BLaER1 treated with 17β-estradiol and CSF1 and Interleukin-3, amounts not matched to agents 10 nM and 100 nM (cell line): Measurements from ENCODE around the gene GFRA1.
"Not testable (repeated sequence)": the region's sequence is repeated elsewhere in the genome, so short reads cannot be mapped to it uniquely, and the experiment has no call there.

Experiments
- H3K27ac ChIP-seq, 11 experiments: shearing (Covaris generic); formaldehyde crosslinking; 2 replicates each; pipeline ENCODE4 v1.8.1; 2022
- H3K27me3 ChIP-seq, 11 experiments: shearing (Covaris generic); formaldehyde crosslinking; 2 replicates each; pipeline ENCODE4 v1.8.1; 2022
- H3K36me3 ChIP-seq, 11 experiments: shearing (Covaris generic); formaldehyde crosslinking; 2 replicates each; pipeline ENCODE4 v1.8.1; 2022
- H3K4me1 ChIP-seq, 10 experiments: shearing (Covaris generic); formaldehyde crosslinking; 2 replicates each; pipeline ENCODE4 v1.8.1; 2022
- H3K4me2 ChIP-seq, 11 experiments: shearing (Covaris generic); formaldehyde crosslinking; 2 replicates each; pipeline ENCODE4 v1.8.1; 2022
- H3K4me3 ChIP-seq, 10 experiments: shearing (Covaris generic); formaldehyde crosslinking; 2 replicates each; pipeline ENCODE4 v1.8.1; 2022
- H3K9ac ChIP-seq, 11 experiments: shearing (Covaris generic); formaldehyde crosslinking; 2 replicates each; pipeline ENCODE4 v1.8.1; 2022
- H3K9me3 ChIP-seq, 11 experiments: shearing (Covaris generic); formaldehyde crosslinking; replicated peaks in 1 of 11; 2 replicates each; pipeline ENCODE4 v1.8.1; 2022
- H4K20me1 ChIP-seq, 11 experiments: shearing (Covaris generic); formaldehyde crosslinking; 2 replicates each; pipeline ENCODE4 v1.8.1; 2022
- Cebpa-rat ChIP-seq, 11 experiments: shearing (Covaris generic); IDR thresholded peaks; 2 replicates each; pipeline ENCODE4 v1.8.1; 2022

The GFRA1 gene

GRCh38 chr10:116043861-116044260, 229.1 kb downstream of the GFRA1 start:
- Histone ChIP-seq H3K4me3 (no peak overlapping the region), H3K4me2 (peak overlapping the region in 8 of 11 experiments; percentile 28 to 61 (median 40); a peak in 10 of 22 replicates), H4K20me1 (no peaks in the 10 kb centered on the region), H3K27me3 (no peaks in the 10 kb centered on the region), H3K4me1 (peaks cover 6 to 19% (median 14%) of the 10 kb centered on the region in 10 experiments; a peak in 15 of 20 replicates), H3K27ac (peak overlapping the region in 1 of 11 experiments; percentile 5; a peak in 1 of 22 replicates), H3K9me3 (peaks cover 0 to 9% (median 0%) of the 10 kb centered on the region in 11 experiments; a peak in 2 of 22 replicates), H3K9ac (no peak overlapping the region), H3K36me3 (no peaks in the 10 kb centered on the region)
- TF ChIP-seq Cebpa-rat (IDR thresholded peaks at IDR 0.05) = no peak

- peaks cover 0 to 9% (median 0%) of the 10 kb centered on the region in 11 experiments; a peak in 2 of 22 replicates for H3K9me3 ChIP-seq
- no peak overlapping the region for H3K27ac ChIP-seq
- H3K4me1 ChIP-seq = peaks cover 8 to 19% (median 14%) of the 10 kb centered on the region in 10 experiments; a peak in 17 of 20 replicates
- no peaks in the 10 kb centered on the region for H3K27me3 ChIP-seq
- H3K4me3 ChIP-seq = no peak overlapping the region
- H3K9ac ChIP-seq = no peak overlapping the region
- no peaks in the 10 kb centered on the region for H3K36me3 ChIP-seq
- H3K4me2 ChIP-seq = no peak overlapping the region; a peak in 1 of 22 replicates
- no peak for TF ChIP-seq Cebpa-rat (IDR thresholded peaks at IDR 0.05)
- no peaks in the 10 kb centered on the region for H4K20me1 ChIP-seq
Observed at GRCh38 chr10:116043304-116043703, 229.7 kb downstream of the GFRA1 start.

GRCh38 chr10:116041948-116042347, 231.1 kb downstream of the GFRA1 start:
- H3K9ac ChIP-seq = no peak overlapping the region
- TF ChIP-seq Cebpa-rat (IDR thresholded peaks at IDR 0.05) = no peak
- no peak overlapping the region for H3K4me3 ChIP-seq
- H3K4me2 ChIP-seq = no peak overlapping the region
- H3K27ac ChIP-seq = no peak overlapping the region
- no peaks in the 10 kb centered on the region for H3K27me3 ChIP-seq
- H4K20me1 ChIP-seq = no peaks in the 10 kb centered on the region
- no peaks in the 10 kb centered on the region for H3K36me3 ChIP-seq
- H3K4me1 ChIP-seq = peaks cover 10 to 19% (median 15%) of the 10 kb centered on the region in 10 experiments; a peak in 17 of 20 replicates
- peaks cover 0 to 9% (median 0%) of the 10 kb centered on the region in 11 experiments; a peak in 2 of 22 replicates for H3K9me3 ChIP-seq

- Histone ChIP-seq H4K20me1 (no peaks in the 10 kb centered on the region), H3K27ac (no peak overlapping the region), H3K9me3 (peaks cover 0 to 9% (median 0%) of the 10 kb centered on the region in 11 experiments; a peak in 2 of 22 replicates), H3K36me3 (no peaks in the 10 kb centered on the region), H3K9ac (no peak overlapping the region), H3K4me2 (no peak overlapping the region), H3K27me3 (no peaks in the 10 kb centered on the region), H3K4me3 (no peak overlapping the region), H3K4me1 (peaks cover 6 to 14% (median 11%) of the 10 kb centered on the region in 10 experiments; a peak in 17 of 20 replicates)
- TF ChIP-seq Cebpa-rat (IDR thresholded peaks at IDR 0.05) = no peak
Observed at GRCh38 chr10:116039612-116040011, 233.4 kb downstream of the GFRA1 start.

GRCh38 chr10:116038259-116038658, 234.7 kb downstream of the GFRA1 start:
- Histone ChIP-seq H4K20me1 (no peaks in the 10 kb centered on the region), H3K27me3 (no peaks in the 10 kb centered on the region), H3K9ac (no peak overlapping the region), H3K4me1 (peaks cover 0 to 4% (median under 1%) of the 10 kb centered on the region in 10 experiments; a peak in 6 of 20 replicates), H3K4me3 (no peak overlapping the region), H3K4me2 (peak overlapping the region in 3 of 11 experiments; percentile 8 to 25 (median 17); a peak in 3 of 22 replicates), H3K9me3 (peaks cover 0 to 10% (median 5%) of the 10 kb centered on the region in 11 experiments; a peak in 17 of 22 replicates), H3K27ac (no peak overlapping the region), H3K36me3 (no peaks in the 10 kb centered on the region)
- TF ChIP-seq Cebpa-rat (IDR thresholded peaks at IDR 0.05) = peak in 10 of 11 experiments; percentile 23 to 89 (median 73); a peak in 17 of 22 replicates

- not testable (repeated sequence) for H3K27me3 ChIP-seq, H3K4me2 ChIP-seq, H3K36me3 ChIP-seq, H3K9ac ChIP-seq, H4K20me1 ChIP-seq, H3K4me3 ChIP-seq, H3K27ac ChIP-seq, H3K4me1 ChIP-seq
- H3K9me3 ChIP-seq = peaks cover 13 to 29% (median 23%) of the 10 kb centered on the region in 11 experiments; a peak in 21 of 22 replicates
Observed at GRCh38 chr10:116035406-116035805, 237.6 kb downstream of the GFRA1 start.

- H3K4me3 ChIP-seq = no peak overlapping the region
- peaks cover 13 to 34% (median 23%) of the 10 kb centered on the region in 11 experiments; a peak in 21 of 22 replicates for H3K9me3 ChIP-seq
- H3K27me3 ChIP-seq = no peaks in the 10 kb centered on the region
- no peaks in the 10 kb centered on the region for H4K20me1 ChIP-seq
- H3K36me3 ChIP-seq = no peaks in the 10 kb centered on the region
- no peak overlapping the region for H3K27ac ChIP-seq
- H3K9ac ChIP-seq = no peak overlapping the region
- TF ChIP-seq Cebpa-rat (IDR thresholded peaks at IDR 0.05) = no peak
- H3K4me2 ChIP-seq = no peak overlapping the region
- peaks cover 0 to 14% (median 8%) of the 10 kb centered on the region in 10 experiments; a peak in 9 of 20 replicates for H3K4me1 ChIP-seq
Observed at GRCh38 chr10:116030576-116030975, 242.4 kb downstream of the GFRA1 start.

- no peaks in the 10 kb centered on the region for H4K20me1 ChIP-seq
- TF ChIP-seq Cebpa-rat (IDR thresholded peaks at IDR 0.05) = no peak
- H3K27ac ChIP-seq = no peak overlapping the region
- H3K4me1 ChIP-seq = peaks cover 0 to 14% (median 8%) of the 10 kb centered on the region in 10 experiments; a peak in 9 of 20 replicates
- H3K36me3 ChIP-seq = no peaks in the 10 kb centered on the region
- H3K27me3 ChIP-seq = no peaks in the 10 kb centered on the region
- H3K4me3 ChIP-seq = no peak overlapping the region
- H3K9me3 ChIP-seq = peaks cover 13 to 34% (median 23%) of the 10 kb centered on the region in 11 experiments; a peak in 21 of 22 replicates
- no peak overlapping the region; a peak in 3 of 22 replicates for H3K4me2 ChIP-seq
- H3K9ac ChIP-seq = no peak overlapping the region
Observed at GRCh38 chr10:116029826-116030225, 243.2 kb downstream of the GFRA1 start.

GRCh38 chr10:116027355-116027754, 245.7 kb downstream of the GFRA1 start:
- no peak overlapping the region for H3K4me3 ChIP-seq
- no peaks in the 10 kb centered on the region for H3K27me3 ChIP-seq
- no peaks in the 10 kb centered on the region for H4K20me1 ChIP-seq
- TF ChIP-seq Cebpa-rat (IDR thresholded peaks at IDR 0.05) = no peak
- no peak overlapping the region for H3K27ac ChIP-seq
- no peaks in the 10 kb centered on the region for H3K36me3 ChIP-seq
- no peak overlapping the region for H3K4me2 ChIP-seq
- peaks cover 0 to 14% (median 8%) of the 10 kb centered on the region in 10 experiments; a peak in 9 of 20 replicates for H3K4me1 ChIP-seq
- no peak overlapping the region for H3K9ac ChIP-seq
- H3K9me3 ChIP-seq = peaks cover 4 to 24% (median 11%) of the 10 kb centered on the region in 11 experiments; a peak in 17 of 22 replicates

- H3K9ac ChIP-seq = no peak overlapping the region
- no peaks in the 10 kb centered on the region for H3K27me3 ChIP-seq
- H3K36me3 ChIP-seq = no peaks in the 10 kb centered on the region
- TF ChIP-seq Cebpa-rat (IDR thresholded peaks at IDR 0.05) = no peak
- peaks cover 0 to 21% (median 5%) of the 10 kb centered on the region in 11 experiments; a peak in 14 of 22 replicates for H3K9me3 ChIP-seq
- H4K20me1 ChIP-seq = no peaks in the 10 kb centered on the region
- no peak overlapping the region for H3K4me3 ChIP-seq
- no peak overlapping the region for H3K27ac ChIP-seq
- no peak overlapping the region for H3K4me2 ChIP-seq
- peaks cover 0 to 14% (median 8%) of the 10 kb centered on the region in 10 experiments; a peak in 9 of 20 replicates for H3K4me1 ChIP-seq
Observed at GRCh38 chr10:116026725-116027124, 246.3 kb downstream of the GFRA1 start.
